ENCODE data around the gene PTPRS. TPM values are rescaled to one million over a fixed set of nuclear protein-coding genes. Genes with fewer than 3 reads are reported as not detected.

PTPRS gene
- polyA plus RNA-seq, 6 donors from 2014 or later: 0.19 to 1.5 (median 0.73) TPM; not detected in 1

GRCh38 chr19:5309438-5310204, 31.0 kb downstream of the PTPRS start:
- H3K27ac Mint-ChIP-seq: no peak overlapping the region
- peaks cover 0 to 24% (median 0%) of the 10 kb centered on the region in 3 donors for H3K27me3 Mint-ChIP-seq
- no peak overlapping the region for H3K4me3 Mint-ChIP-seq
- no peaks in the 10 kb centered on the region for H3K36me3 Mint-ChIP-seq
- peaks cover 4 to 8% (median 6%) of the 10 kb centered on the region in 3 donors for H3K4me1 Mint-ChIP-seq
- H3K9me3 Mint-ChIP-seq: peaks cover 0 to 5% (median 0%) of the 10 kb centered on the region in 7 donors
- no peak for DNase-seq
- ATAC-seq (ENCODE audit: low read depth in 2 of 2): no peak

GRCh38 chr19:5308451-5309437, 31.9 kb downstream of the PTPRS start:
- peaks cover 0 to 5% (median 0%) of the 10 kb centered on the region in 7 donors for H3K9me3 Mint-ChIP-seq
- H3K4me3 Mint-ChIP-seq: peak overlapping the region in 1 of 8 donors; percentile 6
- peaks cover 0 to 27% (median 0%) of the 10 kb centered on the region in 3 donors for H3K27me3 Mint-ChIP-seq
- peaks cover 4 to 6% (median 6%) of the 10 kb centered on the region in 3 donors for H3K4me1 Mint-ChIP-seq
- no peak for DNase-seq
- H3K27ac Mint-ChIP-seq: no peak overlapping the region
- no peaks in the 10 kb centered on the region for H3K36me3 Mint-ChIP-seq
- no peak for ATAC-seq (ENCODE audit: low read depth in 2 of 2)

GRCh38 chr19:5307655-5308054, 33.0 kb downstream of the PTPRS start:
- ATAC-seq (ENCODE audit: low read depth in 2 of 2) (no peak), DNase-seq (no peak)
- Mint-ChIP-seq H3K36me3 (no peaks in the 10 kb centered on the region), H3K27me3 (peaks cover 0 to 27% (median 0%) of the 10 kb centered on the region in 3 donors), H3K9me3 (peaks cover 0 to 5% (median 2%) of the 10 kb centered on the region in 7 donors), H3K4me3 (no peak overlapping the region), H3K27ac (no peak overlapping the region), H3K4me1 (no peaks in the 10 kb centered on the region)

- Mint-ChIP-seq H3K27ac (no peak overlapping the region), H3K27me3 (peaks cover 0 to 27% (median 0%) of the 10 kb centered on the region in 3 donors), H3K4me1 (no peaks in the 10 kb centered on the region), H3K36me3 (no peaks in the 10 kb centered on the region), H3K9me3 (peaks cover 0 to 3% (median 0%) of the 10 kb centered on the region in 7 donors), H3K4me3 (no peak overlapping the region)
- DNase-seq (no peak), ATAC-seq (ENCODE audit: low read depth in 2 of 2) (no peak)
Measured at GRCh38 chr19:5305163-5305562, 35.4 kb downstream of the PTPRS start.

GRCh38 chr19:5304486-5304885, 36.1 kb downstream of the PTPRS start:
- Mint-ChIP-seq H3K27me3 (peaks cover 0 to 22% (median 2%) of the 10 kb centered on the region in 3 donors), H3K4me1 (no peaks in the 10 kb centered on the region), H3K27ac (no peak overlapping the region), H3K4me3 (no peak overlapping the region), H3K9me3 (peaks cover 0 to 2% (median under 1%) of the 10 kb centered on the region in 7 donors), H3K36me3 (peaks cover 0 to 2% of the 10 kb centered on the region in 2 donors)
- no peak for DNase-seq
- ATAC-seq (ENCODE audit: low read depth in 2 of 2): no peak

- H3K27me3 Mint-ChIP-seq: peaks cover 0 to 24% (median 15%) of the 10 kb centered on the region in 3 donors
- H3K4me1 Mint-ChIP-seq: no peaks in the 10 kb centered on the region
- peaks cover 0 to 8% of the 10 kb centered on the region in 2 donors for H3K36me3 Mint-ChIP-seq
- no peak for DNase-seq
- H3K27ac Mint-ChIP-seq: peak overlapping the region in 1 of 6 donors; percentile 54
- no peak for ATAC-seq (ENCODE audit: low read depth in 2 of 2)
- no peak overlapping the region for H3K4me3 Mint-ChIP-seq
- H3K9me3 Mint-ChIP-seq: peaks cover 0 to 8% (median 4%) of the 10 kb centered on the region in 7 donors
Measured at GRCh38 chr19:5303208-5303607, 37.4 kb downstream of the PTPRS start.

- Mint-ChIP-seq H3K4me1 (no peaks in the 10 kb centered on the region), H3K4me3 (no peak overlapping the region), H3K9me3 (peaks cover 0 to 8% (median 4%) of the 10 kb centered on the region in 7 donors), H3K36me3 (peaks cover 0 to 8% of the 10 kb centered on the region in 2 donors), H3K27ac (no peak overlapping the region), H3K27me3 (peaks cover 0 to 22% (median 16%) of the 10 kb centered on the region in 3 donors)
- DNase-seq (no peak), ATAC-seq (ENCODE audit: low read depth in 2 of 2) (no peak)
Measured at GRCh38 chr19:5302396-5302795, 38.2 kb downstream of the PTPRS start.

- DNase-seq: no peak
- H3K4me1 Mint-ChIP-seq: no peaks in the 10 kb centered on the region
- peaks cover 0 to 8% of the 10 kb centered on the region in 2 donors for H3K36me3 Mint-ChIP-seq
- peaks cover 3 to 27% (median 16%) of the 10 kb centered on the region in 3 donors for H3K27me3 Mint-ChIP-seq
- peak overlapping the region in 1 of 6 donors; percentile 42 for H3K27ac Mint-ChIP-seq
- H3K4me3 Mint-ChIP-seq: no peak overlapping the region
- H3K9me3 Mint-ChIP-seq: peaks cover 0 to 10% (median 4%) of the 10 kb centered on the region in 7 donors
- no peak for ATAC-seq (ENCODE audit: low read depth in 2 of 2)
Measured at GRCh38 chr19:5299137-5299536, 41.5 kb downstream of the PTPRS start.

GRCh38 chr19:5298471-5298901, 42.1 kb downstream of the PTPRS start:
- H3K9me3 Mint-ChIP-seq: peaks cover 0 to 10% (median 4%) of the 10 kb centered on the region in 7 donors
- peaks cover 3 to 26% (median 16%) of the 10 kb centered on the region in 3 donors for H3K27me3 Mint-ChIP-seq
- DNase-seq (no peak), ATAC-seq (ENCODE audit: low read depth in 2 of 2) (no peak)
- peaks cover 0 to 8% of the 10 kb centered on the region in 2 donors for H3K36me3 Mint-ChIP-seq
- H3K4me1 Mint-ChIP-seq: peaks cover 0 to 2% (median 2%) of the 10 kb centered on the region in 3 donors
- peak overlapping the region in 1 of 8 donors; percentile 7 for H3K4me3 Mint-ChIP-seq
- no peak overlapping the region for H3K27ac Mint-ChIP-seq

- no peak for ATAC-seq (ENCODE audit: low read depth in 2 of 2)
Measured at GRCh38 chr19:5297272-5297669, 43.3 kb downstream of the PTPRS start.

GRCh38 chr19:5296457-5297271, 43.9 kb downstream of the PTPRS start:
- Mint-ChIP-seq H3K27me3 (peaks cover 8 to 29% (median 22%) of the 10 kb centered on the region in 3 donors), H3K4me3 (no peak overlapping the region), H3K9me3 (peaks cover 0 to 10% (median 3%) of the 10 kb centered on the region in 7 donors), H3K36me3 (peaks cover 0 to 8% of the 10 kb centered on the region in 2 donors), H3K4me1 (peaks cover 8 to 12% (median 10%) of the 10 kb centered on the region in 3 donors), H3K27ac (peak overlapping the region in 1 of 6 donors; percentile 69)
- no peak for DNase-seq
- ATAC-seq (ENCODE audit: low read depth in 2 of 2): no peak

More at GRCh38 chr19:5297272-5297669, 43.3 kb downstream of the PTPRS start:
- Mint-ChIP-seq H3K4me1 (peaks cover 2 to 6% (median 5%) of the 10 kb centered on the region in 3 donors), H3K27me3 (peaks cover 3 to 23% (median 16%) of the 10 kb centered on the region in 3 donors), H3K9me3 (peaks cover 0 to 10% (median 3%) of the 10 kb centered on the region in 7 donors), H3K36me3 (peaks cover 0 to 8% of the 10 kb centered on the region in 2 donors), H3K27ac (no peak overlapping the region), H3K4me3 (no peak overlapping the region)
- DNase-seq: no peak

- no peak for ATAC-seq (ENCODE audit: low read depth in 2 of 2)
- Mint-ChIP-seq H3K9me3 (peaks cover 0 to 10% (median 3%) of the 10 kb centered on the region in 7 donors), H3K4me3 (peak overlapping the region in 1 of 8 donors; percentile 55), H3K27ac (peak overlapping the region in 2 of 6 donors; percentile 36 to 85), H3K27me3 (peaks cover 11 to 36% (median 28%) of the 10 kb centered on the region in 3 donors), H3K4me1 (peaks cover 13 to 15% (median 13%) of the 10 kb centered on the region in 3 donors), H3K36me3 (peaks cover 0 to 8% of the 10 kb centered on the region in 2 donors)
- no peak for DNase-seq
Measured at GRCh38 chr19:5296021-5296420, 44.6 kb downstream of the PTPRS start.
